Thoracic aorta endothelial cell (primary cell): ENCODE results near the gene DISP1. TPM values are rescaled to one million over a fixed set of nuclear protein-coding genes. Genes with fewer than 3 reads are reported as not detected.

Source experiments
- total RNA-seq: library from RNA; depleted of rRNA; stranded (reverse); fragments of >200 nt; gene quantifications from 2 replicates; pipeline ENCODE4 v1.2.3, GENCODE V29; 2012

Gene DISP1, protein sequence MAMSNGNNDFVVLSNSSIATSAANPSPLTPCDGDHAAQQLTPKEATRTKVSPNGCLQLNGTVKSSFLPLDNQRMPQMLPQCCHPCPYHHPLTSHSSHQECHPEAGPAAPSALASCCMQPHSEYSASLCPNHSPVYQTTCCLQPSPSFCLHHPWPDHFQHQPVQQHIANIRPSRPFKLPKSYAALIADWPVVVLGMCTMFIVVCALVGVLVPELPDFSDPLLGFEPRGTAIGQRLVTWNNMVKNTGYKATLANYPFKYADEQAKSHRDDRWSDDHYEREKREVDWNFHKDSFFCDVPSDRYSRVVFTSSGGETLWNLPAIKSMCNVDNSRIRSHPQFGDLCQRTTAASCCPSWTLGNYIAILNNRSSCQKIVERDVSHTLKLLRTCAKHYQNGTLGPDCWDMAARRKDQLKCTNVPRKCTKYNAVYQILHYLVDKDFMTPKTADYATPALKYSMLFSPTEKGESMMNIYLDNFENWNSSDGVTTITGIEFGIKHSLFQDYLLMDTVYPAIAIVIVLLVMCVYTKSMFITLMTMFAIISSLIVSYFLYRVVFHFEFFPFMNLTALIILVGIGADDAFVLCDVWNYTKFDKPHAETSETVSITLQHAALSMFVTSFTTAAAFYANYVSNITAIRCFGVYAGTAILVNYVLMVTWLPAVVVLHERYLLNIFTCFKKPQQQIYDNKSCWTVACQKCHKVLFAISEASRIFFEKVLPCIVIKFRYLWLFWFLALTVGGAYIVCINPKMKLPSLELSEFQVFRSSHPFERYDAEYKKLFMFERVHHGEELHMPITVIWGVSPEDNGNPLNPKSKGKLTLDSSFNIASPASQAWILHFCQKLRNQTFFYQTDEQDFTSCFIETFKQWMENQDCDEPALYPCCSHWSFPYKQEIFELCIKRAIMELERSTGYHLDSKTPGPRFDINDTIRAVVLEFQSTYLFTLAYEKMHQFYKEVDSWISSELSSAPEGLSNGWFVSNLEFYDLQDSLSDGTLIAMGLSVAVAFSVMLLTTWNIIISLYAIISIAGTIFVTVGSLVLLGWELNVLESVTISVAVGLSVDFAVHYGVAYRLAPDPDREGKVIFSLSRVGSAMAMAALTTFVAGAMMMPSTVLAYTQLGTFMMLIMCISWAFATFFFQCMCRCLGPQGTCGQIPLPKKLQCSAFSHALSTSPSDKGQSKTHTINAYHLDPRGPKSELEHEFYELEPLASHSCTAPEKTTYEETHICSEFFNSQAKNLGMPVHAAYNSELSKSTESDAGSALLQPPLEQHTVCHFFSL (N-terminal part only)
- 1.2 and 1.9 TPM in 2 replicates for total RNA-seq

DNA sequence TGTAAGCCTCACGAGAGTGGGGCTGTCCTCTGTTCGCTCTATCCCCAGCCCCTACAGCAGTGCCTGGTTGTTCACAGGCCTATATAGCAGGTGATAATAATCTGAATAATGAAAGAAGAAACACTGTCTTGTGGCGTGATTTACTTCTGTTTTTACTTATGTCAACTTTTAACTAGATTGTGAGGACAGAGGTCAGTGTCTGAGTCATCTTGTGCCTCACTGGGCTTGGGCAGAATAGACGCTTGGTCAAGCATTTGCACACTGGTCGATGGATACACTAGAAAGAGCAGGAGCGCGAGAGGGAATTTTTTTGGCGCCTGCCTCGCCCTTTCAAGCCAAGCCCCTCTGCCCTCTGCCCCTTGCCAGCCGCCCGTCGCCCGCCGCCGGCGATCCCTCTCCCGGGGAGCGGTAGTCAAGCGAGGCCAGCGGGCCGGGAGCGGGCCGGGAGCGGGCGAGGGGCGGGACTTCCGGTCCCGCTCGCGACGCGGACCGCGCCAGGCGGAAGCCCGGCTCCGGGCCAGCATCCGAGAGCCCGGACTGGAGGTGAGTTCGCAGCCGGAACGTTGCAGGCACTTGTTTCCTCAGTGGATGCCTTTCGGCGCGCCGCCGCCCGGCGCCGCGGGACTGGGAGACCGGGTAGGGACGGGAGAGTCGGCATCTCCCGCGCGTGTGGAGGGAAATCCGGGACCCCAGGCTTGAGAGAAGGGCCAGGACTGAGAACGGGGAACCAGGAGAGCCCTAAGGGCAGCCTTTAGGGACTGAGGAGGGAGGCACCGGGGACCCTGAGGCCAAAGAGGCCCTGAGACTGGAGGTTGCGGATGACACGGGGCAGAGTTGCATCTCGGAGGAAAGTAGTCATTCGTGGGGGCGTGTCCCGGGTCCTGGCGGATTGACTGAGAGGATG, at the start of gene DISP1:
Gene DISP1, plus strand, starts transcription at position 504 of the 904 bp plus-strand sequence. CDS start 127,785 bp downstream, outside the sequence.

Other genes starting within 250 kb of the DISP1 start
- 9.2 and 13.2 TPM in 2 replicates for gene TAF1A, start 225.1 kb upstream of the DISP1 start, total RNA-seq
- 50.0 and 59.6 TPM in 2 replicates for gene MIA3, start 196.9 kb upstream of the DISP1 start, total RNA-seq
- gene AIDA, start 102.5 kb upstream of the DISP1 start, total RNA-seq: 85.4 and 106 TPM in 2 replicates
- gene BROX, start 102.5 kb upstream of the DISP1 start, total RNA-seq: 63.0 and 78.9 TPM in 2 replicates
- not detected in 2 replicates for gene FAM177B, start 77.8 kb upstream of the DISP1 start, total RNA-seq